Aorta (tissue), 5 donors: ENCODE measurements around the gene POC1A. TPM values are rescaled to one million over a fixed set of nuclear protein-coding genes. Genes with fewer than 3 reads are reported as not detected.
"Not testable (repeated sequence)": the region's sequence is repeated elsewhere in the genome, so short reads cannot be mapped to it uniquely, and the experiment has no call there.

Source experiments
- ATAC-seq: fragments of 200-7000 bp; cut with Tn5 transposase; one replicate; pipeline ENCODE4 v1.9.1; 2022; ENCODE audit warnings: moderate library complexity; ENCODE audit not compliant: low FRiP score
- DNase-seq, 2 donors: peaks; one replicate each; pipeline ENCODE4 v3.0.0-alpha.2; 2020
- H3K27ac ChIP-seq, 2 donors: one replicate each; pipeline ENCODE4 v1.5.1; 2013; ENCODE audit warnings: low read length in 2 of 2, mild to moderate bottlenecking in 2 of 2, moderate library complexity in 2 of 2, control low read depth in 1 of 2, inconsistent platforms in 1 of 2, low read depth in 1 of 2
- H3K27me3 ChIP-seq, 2 donors: one replicate each; pipeline ENCODE4 v1.6.1; 2013; ENCODE audit warnings: control low read depth in 1 of 2, low read length in 1 of 2, mild to moderate bottlenecking in 1 of 2, moderate library complexity in 1 of 2; ENCODE audit not compliant: insufficient read depth in 2 of 2, control insufficient read depth in 1 of 2
- H3K36me3 ChIP-seq, 2 donors: one replicate each; pipeline ENCODE4 v1.6.1; 2013; ENCODE audit warnings: control low read depth in 1 of 2, low read length in 1 of 2, mild to moderate bottlenecking in 1 of 2; ENCODE audit not compliant: insufficient read depth in 2 of 2, control insufficient read depth in 1 of 2
- H3K4me1 ChIP-seq, 2 donors: one replicate each; pipeline ENCODE4 v1.6.1; 2013; ENCODE audit warnings: low read length in 2 of 2, control low read depth in 1 of 2, mild to moderate bottlenecking in 1 of 2, moderate library complexity in 1 of 2; ENCODE audit not compliant: insufficient read depth in 2 of 2, control insufficient read depth in 1 of 2
- H3K4me3 ChIP-seq, 2 donors: one replicate each; pipeline ENCODE4 v1.5.1; 2013; ENCODE audit warnings: low read length in 2 of 2, control low read depth in 1 of 2, mild to moderate bottlenecking in 1 of 2
- H3K9me3 ChIP-seq: one replicate; pipeline ENCODE4 v1.6.1; 2013; ENCODE audit warnings: mild to moderate bottlenecking, low read length; ENCODE audit not compliant: control insufficient read depth
- WGBS, 2 donors: extraction: QIAGEN DNeasy Blood & Tissue Kit; methylation state at CpG; one replicate each; pipeline ENCODE4 v1.1.7; 2013; 5-methylcytosine and 5-hydroxymethylcytosine counted together
- intact Hi-C, 2 donors: fragments of 100-400 bp; cut with DNase I; formaldehyde crosslinking; loops; one replicate each; pipeline versions ENCODE4 v1.14.2 to v1.15.0; 2022
- polyA plus RNA-seq, 2 donors: library from polyadenylated mRNA; stranded (reverse); fragments of 200-250 nt; gene quantifications; one replicate each; pipeline ENCODE4 v1.2.3, GENCODE V29; 2013
- total RNA-seq, 2 donors: library from RNA; stranded (reverse); fragmentation: NEBNext Ultra II Directional; extraction: Animal tissue kit (Norgen Biotek cat#: 25700); gene quantifications; one replicate each; pipeline ENCODE4 v1.2.1, GENCODE V29; 2021
- donor health status: healthy with polysubstance abuse.
- donor health status: Bipolar disorder and iron deficiency.
- donor health status: DM: no; HTN: no; CAD: no.
- donor health status: DM: no; HTN: no; CAD: no.
- donor health status: DM: yes; HTN: yes; CAD: no.

POC1A gene
- total and polyA plus RNA-seq, 4 donors = 0.38 to 2.1 (median 1.2) TPM

GRCh38 chr3:52171514-52172261 is 17.5 kb upstream of the POC1A start:
- WGBS, 2 donors = 90 to 94% methylated on average over 3 of the region's 3 CpGs
- no peak for ATAC-seq

GRCh38 chr3:52170217-52170616 is 16.0 kb upstream of the POC1A start:
- peak in 1 of 2 donors; percentile 1 for DNase-seq
- H3K9me3 ChIP-seq, H3K4me1 ChIP-seq, H3K27ac ChIP-seq, H3K27me3 ChIP-seq, intact Hi-C loops, ATAC-seq, H3K36me3 ChIP-seq, H3K4me3 ChIP-seq: not testable (repeated sequence)
- 96% methylated on average over 3 of the region's 3 CpGs for WGBS, 2 donors

More at GRCh38 chr3:52171514-52172261, 17.5 kb upstream of the POC1A start:
- Histone ChIP-seq H3K4me3 (no peak overlapping the region), H3K27me3 (no peaks in the 10 kb centered on the region), H3K4me1 (no peaks in the 10 kb centered on the region), H3K9me3 (no peaks in the 10 kb centered on the region), H3K27ac (no peak overlapping the region), H3K36me3 (no peaks in the 10 kb centered on the region)
- peak in 1 of 2 donors; percentile 42 for DNase-seq
- intact Hi-C loops = no loop called here

- ATAC-seq = no peak
- 56 to 59% methylated on average over 9 of the region's 9 CpGs for WGBS, 2 donors
- peak in 1 of 2 donors; percentile 51 for DNase-seq
- Histone ChIP-seq H3K27ac (no peak overlapping the region), H3K36me3 (no peaks in the 10 kb centered on the region), H3K4me3 (no peak overlapping the region), H3K4me1 (no peaks in the 10 kb centered on the region), H3K27me3 (no peaks in the 10 kb centered on the region), H3K9me3 (no peaks in the 10 kb centered on the region)
- intact Hi-C loops = no loop called here
These were observed 13.0 kb upstream of the POC1A start for GRCh38 chr3:52167240-52167639.

- Histone ChIP-seq H3K4me3 (no peak overlapping the region), H3K4me1 (no peaks in the 10 kb centered on the region), H3K27ac (no peak overlapping the region), H3K36me3 (no peaks in the 10 kb centered on the region), H3K27me3 (no peaks in the 10 kb centered on the region), H3K9me3 (no peaks in the 10 kb centered on the region)
- DNase-seq (peak in 1 of 2 donors; percentile 43), ATAC-seq (no peak)
- intact Hi-C loops = no loop called here
- WGBS, 2 donors = 85 to 86% methylated on average over 7 of the region's 7 CpGs
These were observed 8.1 kb upstream of the POC1A start for GRCh38 chr3:52162250-52162872.

- no peaks in the 10 kb centered on the region for H3K36me3 ChIP-seq
- no peaks in the 10 kb centered on the region for H3K4me1 ChIP-seq
- H3K27ac ChIP-seq = no peak overlapping the region
- DNase-seq = no peak
- WGBS, 2 donors = 9 to 11% methylated on average over 1 of the region's 1 CpG
- ATAC-seq = no peak
- intact Hi-C loops = no loop called here
- no peaks in the 10 kb centered on the region for H3K9me3 ChIP-seq
- no peak overlapping the region for H3K4me3 ChIP-seq
- H3K27me3 ChIP-seq = no peaks in the 10 kb centered on the region
These were observed 5.3 kb upstream of the POC1A start for GRCh38 chr3:52159503-52159902.

- Histone ChIP-seq H3K9me3 (no peaks in the 10 kb centered on the region), H3K4me3 (no peak overlapping the region), H3K27ac (no peak overlapping the region), H3K4me1 (no peaks in the 10 kb centered on the region), H3K27me3 (no peaks in the 10 kb centered on the region), H3K36me3 (no peaks in the 10 kb centered on the region)
- ATAC-seq (no peak), DNase-seq (peak in 1 of 2 donors; percentile 13)
- intact Hi-C loops = loop anchor here in 1 of 2 donors (2.0 kb wide), 1 partner anchor 35 kb away; no protein-coding TSS in a partner anchor
- 91 to 92% methylated on average over 4 of the region's 4 CpGs for WGBS, 2 donors
These were observed 1.7 kb upstream of the POC1A start for GRCh38 chr3:52155912-52156311.

- no peaks in the 10 kb centered on the region for H3K36me3 ChIP-seq
- H3K27me3 ChIP-seq = no peaks in the 10 kb centered on the region
- WGBS, 2 donors = 8 to 9% methylated on average over 18 of the region's 18 CpGs
- DNase-seq = peak; percentile 46 to 57
- intact Hi-C loops = no loop called here
- no peak for ATAC-seq
- H3K27ac ChIP-seq = peak overlapping the region in 1 of 2 donors; percentile 34
- H3K4me3 ChIP-seq = peak overlapping the region in 1 of 2 donors; percentile 52
- H3K4me1 ChIP-seq = no peaks in the 10 kb centered on the region
- H3K9me3 ChIP-seq = no peaks in the 10 kb centered on the region
These were observed 680 bp downstream of the POC1A start for GRCh38 chr3:52153389-52154096.

GRCh38 chr3:52151991-52152390 is 2.2 kb downstream of the POC1A start:
- not testable (repeated sequence) for H3K4me3 ChIP-seq, ATAC-seq
- 92% methylated on average over 4 of the region's 4 CpGs for WGBS, 2 donors

More at GRCh38 chr3:52151991-52152390, 2.2 kb downstream of the POC1A start:
- H3K27me3 ChIP-seq, H3K9me3 ChIP-seq, H3K27ac ChIP-seq, H3K36me3 ChIP-seq, intact Hi-C loops, H3K4me1 ChIP-seq: not testable (repeated sequence)
- peak; percentile 11 to 12 for DNase-seq
